B cell (primary cell): ENCODE measurements around the gene ROBO2. TPM values are rescaled to one million over a fixed set of nuclear protein-coding genes. Genes with fewer than 3 reads are reported as not detected.

Experiments
- ATAC-seq: fragments of 200-7000 bp; cut with Tn5 transposase; one replicate; pipeline ENCODE4 v1.10.0; 2021; ENCODE audit warnings: low read depth, mild to moderate bottlenecking, moderate number of reproducible peaks, moderate library complexity
- CTCF ChIA-PET: fragments of 350-600 bp; sonication (Branson Sonifier 250); formaldehyde crosslinking; loops from one replicate; lab custom pipeline; 2021; ENCODE audit warnings: antibody characterized with exemption, inconsistent platforms; lab: Charles Lee
- POLR2A ChIA-PET: fragments of 350-600 bp; sonication (Branson Sonifier 250); formaldehyde crosslinking; loops from one replicate; lab custom pipeline; 2021; ENCODE audit warnings: antibody characterized with exemption; lab: Charles Lee
- DNase-seq: peaks from one replicate; pipeline ENCODE4 v3.0.0; 2013
- H2AFZ ChIP-seq: 2 replicates; pipeline ENCODE4 v1.6.1; 2012; ENCODE audit warnings: mild to moderate bottlenecking, low read depth, low read length; ENCODE audit not compliant: insufficient read depth, poor library complexity, severe bottlenecking
- H3K27ac ChIP-seq, 2 donors: 1 replicate in 1 of 2; 2 replicates in 1 of 2; pipeline ENCODE4 v1.5.1; 2012 to 2013; ENCODE audit warnings: low read length in 2 of 2, mild to moderate bottlenecking in 2 of 2, moderate library complexity in 1 of 2
- H3K27me3 ChIP-seq, 4 experiments: fragments of 200-600 bp in 1 of 4; sonication (generic) in 1 of 4; replicated peaks in 1 of 4; 1 replicate in 2 of 4; 2 replicates in 2 of 4; pipeline versions ENCODE4 v1.6.1 to v1.7.0; 2013 to 2016; ENCODE audit warnings: low read length in 3 of 4, mild to moderate bottlenecking in 2 of 4, mixed read lengths in 1 of 4, moderate library complexity in 1 of 4; ENCODE audit not compliant: insufficient read depth in 4 of 4, control insufficient read depth in 3 of 4; ENCODE audit errors: control extremely low read depth in 1 of 4
- H3K36me3 ChIP-seq, 2 experiments: replicated peaks in 1 of 2; 1 replicate in 1 of 2; 2 replicates in 1 of 2; pipeline versions ENCODE4 v1.6.1 to v1.7.1; 2013; ENCODE audit warnings: low read length in 1 of 2; ENCODE audit not compliant: insufficient read depth in 2 of 2, control insufficient read depth in 1 of 2; ENCODE audit errors: control extremely low read depth in 1 of 2, extremely low read depth in 1 of 2
- H3K4me1 ChIP-seq, 2 donors: fragments of 200-600 bp in 1 of 2; sonication (generic) in 1 of 2; 1 replicate in 1 of 2; 2 replicates in 1 of 2; pipeline versions ENCODE4 v1.5.1 to v1.6.1; 2013 to 2017; ENCODE audit warnings: low read length in 2 of 2; ENCODE audit not compliant: control insufficient read depth in 2 of 2, insufficient read depth in 2 of 2
- H3K4me2 ChIP-seq: replicated peaks from 2 replicates; pipeline ENCODE3; 2012; ENCODE audit warnings: mild to moderate bottlenecking, low read depth, low read length; ENCODE audit not compliant: poor library complexity, severe bottlenecking
- H3K4me3 ChIP-seq, 5 experiments: fragments of 200-600 bp in 1 of 5; sonication (generic) in 1 of 5; 1 replicate in 3 of 5; 2 replicates in 2 of 5; pipeline versions ENCODE4 v1.5.1 to v1.7.0; 2011 to 2016; ENCODE audit warnings: low read length in 4 of 5, mild to moderate bottlenecking in 4 of 5, low read depth in 2 of 5, control low read depth in 1 of 5, moderate library complexity in 1 of 5; ENCODE audit not compliant: insufficient read depth in 1 of 5; ENCODE audit errors: control extremely low read depth in 1 of 5, extremely low read depth in 1 of 5
- H3K79me2 ChIP-seq: fragments of 200-600 bp; sonication (generic); one replicate; pipeline ENCODE4 v1.6.0; 2016; ENCODE audit warnings: low read length; ENCODE audit not compliant: control insufficient read depth, insufficient read depth
- H3K9ac ChIP-seq: fragments of 200-600 bp; sonication (generic); 2 replicates; pipeline ENCODE4 v1.6.1; 2017; ENCODE audit warnings: mild to moderate bottlenecking, low read length, moderate library complexity
- H3K9me3 ChIP-seq, 3 donors: one replicate each; pipeline versions ENCODE4 v1.6.1 to v1.7.1; 2013; ENCODE audit warnings: low read length in 2 of 3; ENCODE audit not compliant: control insufficient read depth in 2 of 3, insufficient read depth in 1 of 3; ENCODE audit errors: control extremely low read depth in 1 of 3
- H4K20me1 ChIP-seq: 2 replicates; pipeline ENCODE4 v1.6.0; 2012; ENCODE audit warnings: mild to moderate bottlenecking, low read length; ENCODE audit not compliant: insufficient read depth, control insufficient read depth, poor library complexity, severe bottlenecking
- H3K27ac Mint-ChIP-seq: one replicate; pipeline ENCODE4 v1.8.0; 2021; ENCODE audit warnings: mixed read lengths
- H3K27me3 Mint-ChIP-seq: one replicate; pipeline ENCODE4 v1.8.0; 2021; ENCODE audit warnings: mixed read lengths
- H3K4me1 Mint-ChIP-seq: one replicate; pipeline ENCODE4 v1.8.0; 2021; ENCODE audit warnings: mixed read lengths
- H3K4me3 Mint-ChIP-seq: one replicate; pipeline ENCODE4 v1.8.0; 2021; ENCODE audit warnings: mixed read lengths
- H3K9me3 Mint-ChIP-seq: one replicate; pipeline ENCODE4 v1.8.0; 2022; ENCODE audit warnings: mixed read lengths; ENCODE audit not compliant: insufficient read depth
- CTCF ChIP-seq: fragments of 200-600 bp; IDR thresholded peaks from one replicate; pipeline ENCODE4 v1.8.0; 2022; ENCODE audit warnings: antibody characterized with exemption, mild to moderate bottlenecking
- EZH2 ChIP-seq: IDR thresholded peaks from 2 replicates; pipeline ENCODE4 v1.6.1; 2012; ENCODE audit warnings: borderline replicate concordance, low read depth, mild to moderate bottlenecking, moderate library complexity, low read length; ENCODE audit not compliant: insufficient read depth, poor library complexity, severe bottlenecking
- WGBS: methylation state at CpG from one replicate; pipeline ENCODE4 v1.1.5; 2013; ENCODE audit warnings: missing lambda C conversion rate; ENCODE audit not compliant: insufficient coverage; 5-methylcytosine and 5-hydroxymethylcytosine counted together
- intact Hi-C: fragments of 100-400 bp; cut with micrococcal nuclease; formaldehyde crosslinking; loops from one replicate; pipeline ENCODE4 v1.10.0; 2022
- polyA plus RNA-seq: library from polyadenylated mRNA; depleted of rRNA; stranded (reverse); fragments of >200 nt; gene quantifications from 2 replicates; pipeline ENCODE4 v1.2.3, GENCODE V29; 2012
- total RNA-seq, 2 donors: library from RNA; stranded (reverse); fragments of 120-200 nt in 1 of 2; gene quantifications; 1 replicate in 1 of 2; 2 replicates in 1 of 2; pipeline versions ENCODE4 v1.2.3 to v1.2.4, GENCODE V29; 2013 to 2022

ROBO2 gene
- total and polyA plus RNA-seq, 2 donors (not counting 1 experiment from before 2014, with no cell fraction given): not detected

DNA sequence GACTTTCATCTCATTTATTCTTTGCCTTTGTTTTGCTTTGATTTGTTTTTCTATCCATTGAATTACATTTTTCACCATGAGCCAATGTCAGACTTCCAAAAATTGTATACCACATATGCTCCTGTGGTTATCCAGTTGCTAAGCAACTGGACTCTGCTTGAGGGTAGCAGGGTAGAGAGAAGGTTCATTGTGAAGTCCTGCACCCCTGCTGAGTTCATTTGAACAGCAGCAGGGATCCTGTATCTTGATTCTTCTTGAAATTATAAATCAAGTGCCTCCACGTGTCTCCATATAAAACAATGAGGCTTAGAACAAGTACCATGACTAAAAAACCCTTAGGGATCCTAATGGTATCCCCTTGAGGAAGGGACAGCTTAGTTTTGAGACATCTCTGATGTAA is 449.3 kb downstream of the ROBO2 start:
- H4K20me1 ChIP-seq: no peaks in the 10 kb centered on the region
- H3K4me3 ChIP-seq: no peak overlapping the region
- Mint-ChIP-seq H3K27me3 (no peaks in the 10 kb centered on the region), H3K4me3 (no peak overlapping the region), H3K27ac (no peak overlapping the region), H3K9me3 (peaks cover 10% of the 10 kb centered on the region), H3K4me1 (no peaks in the 10 kb centered on the region)
- no CpG with 5 or more reads among the region's 1 CpG for WGBS
- no peaks in the 10 kb centered on the region for H3K9me3 ChIP-seq
- no peak overlapping the region for H3K9ac ChIP-seq
- no peaks in the 10 kb centered on the region for H3K36me3 ChIP-seq
- H3K27me3 ChIP-seq: no peaks in the 10 kb centered on the region
- H3K27ac ChIP-seq: no peak overlapping the region
- CTCF ChIA-PET: no interaction called here
- intact Hi-C loops: no loop called here
- H3K4me2 ChIP-seq: no peak overlapping the region
- POLR2A ChIA-PET: no interaction called here
- TF ChIP-seq CTCF (no peak), EZH2 (no peak)
- H3K79me2 ChIP-seq: no peaks in the 10 kb centered on the region
- no peak overlapping the region for H2AFZ ChIP-seq
- ATAC-seq: no peak
- DNase-seq: no peak
- H3K4me1 ChIP-seq: no peaks in the 10 kb centered on the region

DNA sequence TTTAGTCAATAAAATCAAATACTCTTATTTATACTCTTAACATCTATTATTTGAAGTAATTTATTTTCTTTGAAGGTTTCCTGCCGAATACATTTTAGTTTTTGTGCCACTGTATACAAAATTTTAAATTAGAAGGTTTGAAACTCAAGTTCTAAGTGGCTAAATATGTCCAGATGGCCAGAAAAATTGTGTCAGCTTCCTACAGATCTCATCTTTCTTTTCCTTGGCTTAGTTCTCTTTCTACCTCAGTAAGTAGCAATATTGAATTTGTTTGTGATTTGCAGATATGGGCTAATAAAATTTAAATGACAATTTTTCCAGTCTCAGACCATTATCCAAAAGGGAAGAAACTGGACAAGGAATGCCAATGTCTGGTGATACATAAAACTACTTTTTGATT is 452.1 kb downstream of the ROBO2 start:
- DNase-seq: no peak

More for the DNA sequence above, 452.1 kb downstream of the ROBO2 start:
- no peak overlapping the region for H2AFZ ChIP-seq
- no peaks in the 10 kb centered on the region for H3K79me2 ChIP-seq
- CTCF ChIA-PET: no interaction called here
- H3K4me1 ChIP-seq: no peaks in the 10 kb centered on the region
- no peak overlapping the region for H3K4me2 ChIP-seq
- POLR2A ChIA-PET: no interaction called here
- no peaks in the 10 kb centered on the region for H3K27me3 ChIP-seq
- H3K4me1 Mint-ChIP-seq: no peaks in the 10 kb centered on the region
- intact Hi-C loops: no loop called here
- H4K20me1 ChIP-seq: no peaks in the 10 kb centered on the region
- no peaks in the 10 kb centered on the region for H3K36me3 ChIP-seq
- no peak overlapping the region for H3K27ac ChIP-seq
- WGBS: no CpG with 5 or more reads among the region's 1 CpG
- peaks cover 3% of the 10 kb centered on the region for H3K9me3 Mint-ChIP-seq
- H3K4me3 ChIP-seq: no peak overlapping the region
- H3K9ac ChIP-seq: no peak overlapping the region
- no peaks in the 10 kb centered on the region for H3K27me3 Mint-ChIP-seq
- TF ChIP-seq EZH2 (no peak), CTCF (no peak)
- H3K9me3 ChIP-seq: no peaks in the 10 kb centered on the region
- ATAC-seq: no peak
- no peak overlapping the region for H3K4me3 Mint-ChIP-seq
- H3K27ac Mint-ChIP-seq: no peak overlapping the region
